SK-N-SH (cell line): ENCODE data around the gene ARHGEF10L. TPM values are rescaled to one million over a fixed set of nuclear protein-coding genes. Genes with fewer than 3 reads are reported as not detected.
A peak's percentile ranks its signal among the peaks of the same experiment; 100 is the strongest.

Source experiments
- CTCF ChIA-PET: fragments of 300-600, 350-600 bp; formaldehyde crosslinking; extraction: SDS; loops from one replicate; lab custom pipeline; 2021; lab: Yijun Ruan, JAX
- POLR2A ChIA-PET: fragments of 350-600 bp; sonication (Branson Sonifier 250); formaldehyde crosslinking; extraction: SDS; loops from one replicate; lab custom pipeline; 2020; ENCODE audit warnings: antibody characterized with exemption, inconsistent platforms; lab: Yijun Ruan, JAX
- DNase-seq: peaks from one replicate; pipeline ENCODE4 v3.0.0; 2012
- H2AFZ ChIP-seq: fragments of 200-600 bp; sonication (generic); 2 replicates; pipeline ENCODE4 v1.8.1; 2016; ENCODE audit warnings: antibody characterized with exemption, mild to moderate bottlenecking, low read depth
- H3F3A ChIP-seq: fragments of 200-600 bp; sonication (generic); replicated peaks from 2 replicates; pipeline ENCODE3; 2016; ENCODE audit warnings: antibody characterized with exemption, mild to moderate bottlenecking; ENCODE audit not compliant: insufficient read depth
- H3K27ac ChIP-seq, 2 experiments: fragments of 200-500 bp in 1 of 2; fragments of 200-600 bp in 1 of 2; sonication (Bioruptor generic) in 1 of 2; sonication (generic), shearing (Covaris generic) in 1 of 2; 2 replicates each; pipeline versions ENCODE4 v1.5.1 to v1.6.1; 2014 to 2016; ENCODE audit warnings: low read depth in 2 of 2, inconsistent platforms in 1 of 2, low read length in 1 of 2, mild to moderate bottlenecking in 1 of 2, mixed read lengths in 1 of 2
- H3K27me3 ChIP-seq: fragments of 200-600 bp; sonication (generic), shearing (Covaris generic); 2 replicates; pipeline ENCODE4 v1.6.1; 2016; ENCODE audit warnings: mixed run types; ENCODE audit not compliant: insufficient read depth
- H3K36me3 ChIP-seq, 2 experiments: fragments of 200-500 bp in 1 of 2; fragments of 200-600 bp in 1 of 2; sonication (Bioruptor generic) in 1 of 2; sonication (generic) in 1 of 2; replicated peaks in 1 of 2; 2 replicates each; pipeline versions ENCODE3 to v1.5.1; 2014 to 2016; ENCODE audit warnings: low read length in 1 of 2, mild to moderate bottlenecking in 1 of 2; ENCODE audit not compliant: insufficient read depth in 2 of 2, control insufficient read depth in 1 of 2
- H3K4me1 ChIP-seq, 2 experiments: fragments of 200-500 bp in 1 of 2; fragments of 200-600 bp in 1 of 2; sonication (Bioruptor generic) in 1 of 2; sonication (generic), shearing (Covaris generic) in 1 of 2; 2 replicates each; pipeline versions ENCODE4 v1.5.1 to v1.6.1; 2014 to 2016; ENCODE audit warnings: low read depth in 1 of 2, low read length in 1 of 2, mixed run types in 1 of 2; ENCODE audit not compliant: insufficient read depth in 2 of 2, control insufficient read depth in 1 of 2
- H3K4me2 ChIP-seq: fragments of 200-600 bp; sonication (generic), shearing (Covaris generic); 2 replicates; pipeline ENCODE4 v1.6.1; 2017; ENCODE audit warnings: mixed run types
- H3K4me3 ChIP-seq, 2 experiments: fragments of 200-500 bp in 1 of 2; fragments of 200-600 bp in 1 of 2; sonication (Bioruptor generic) in 1 of 2; sonication (generic), shearing (Covaris generic) in 1 of 2; 2 replicates each; pipeline versions ENCODE4 v1.5.1 to v1.8.1; 2014 to 2016; ENCODE audit warnings: low read depth in 2 of 2, inconsistent platforms in 1 of 2, low read length in 1 of 2, mild to moderate bottlenecking in 1 of 2, mixed read lengths in 1 of 2, moderate library complexity in 1 of 2
- H3K79me2 ChIP-seq: fragments of 200-600 bp; sonication (generic); 2 replicates; pipeline ENCODE4 v1.8.1; 2017; ENCODE audit warnings: mild to moderate bottlenecking; ENCODE audit not compliant: insufficient read depth
- H3K9ac ChIP-seq: fragments of 200-600 bp; sonication (generic); 2 replicates; pipeline ENCODE4 v1.6.1; 2017; ENCODE audit warnings: mixed run types
- H3K9me2 ChIP-seq: fragments of 200-600 bp; sonication (generic); 2 replicates; pipeline ENCODE4 v1.6.1; 2017; ENCODE audit warnings: mixed run types
- H3K9me3 ChIP-seq: fragments of 200-600 bp; sonication (generic); 2 replicates; pipeline ENCODE4 v1.6.1; 2017; ENCODE audit warnings: mixed run types, mild to moderate bottlenecking, moderate library complexity
- H4K20me1 ChIP-seq: fragments of 200-600 bp; sonication (generic); 2 replicates; pipeline ENCODE4 v1.6.1; 2017; ENCODE audit warnings: mild to moderate bottlenecking, mixed run types; ENCODE audit not compliant: insufficient read depth
- FOXJ3 ChIP-seq: sonication (generic); formaldehyde crosslinking; IDR thresholded peaks from 2 replicates; pipeline ENCODE4 v1.5.1; 2020; ENCODE audit warnings: mild to moderate bottlenecking, missing genetic modification reagents
- GABPA ChIP-seq: IDR thresholded peaks from 2 replicates; pipeline ENCODE4 v1.4.0; 2012; ENCODE audit warnings: low read depth, mild to moderate bottlenecking
- MXI1 ChIP-seq: IDR thresholded peaks from 2 replicates; pipeline ENCODE4 v1.6.1; 2012; ENCODE audit warnings: mild to moderate bottlenecking, low read depth, low read length, improper control_type of control experiment
- NFIC ChIP-seq: IDR thresholded peaks from 2 replicates; pipeline ENCODE4 v1.4.0; 2012; ENCODE audit warnings: borderline replicate concordance
- RAD21 ChIP-seq: IDR thresholded peaks from 2 replicates; pipeline ENCODE4 v1.6.1; 2012; ENCODE audit warnings: mild to moderate bottlenecking, low read length
- RFX5 ChIP-seq: IDR thresholded peaks from 2 replicates; pipeline ENCODE4 v1.6.1; 2012; ENCODE audit warnings: mild to moderate bottlenecking, improper control_type of control experiment, low read length
- TAF1 ChIP-seq: IDR thresholded peaks from 2 replicates; pipeline ENCODE4 v1.6.1; 2012; ENCODE audit warnings: low read depth, mild to moderate bottlenecking, low read length, moderate library complexity, borderline replicate concordance
- TCF12 ChIP-seq: IDR thresholded peaks from 2 replicates; pipeline ENCODE4 v1.4.0; 2012
- YY1 ChIP-seq: IDR thresholded peaks from 2 replicates; pipeline ENCODE4 v1.4.0; 2012; ENCODE audit warnings: low read depth, mild to moderate bottlenecking
- WGBS: methylation state at CpG from one replicate; pipeline ENCODE4 v1.1.6; 2017; ENCODE audit warnings: low lambda C conversion rate; 5-methylcytosine and 5-hydroxymethylcytosine counted together
- polyA plus RNA-seq, 3 experiments: library from polyadenylated mRNA; depleted of rRNA; stranded (reverse); fragments of >200 nt; gene quantifications; 2 replicates each; pipeline ENCODE4 v1.2.3, GENCODE V29; 2012
- TF ChIP-seq, protein P1 (sequence below): IDR thresholded peaks from 2 replicates; pipeline ENCODE4 v1.4.0; 2012; ENCODE audit warnings: low read depth, borderline replicate concordance
- TF ChIP-seq, protein P2 (sequence below): IDR thresholded peaks from 2 replicates; pipeline ENCODE4 v1.4.0; 2012; ENCODE audit warnings: low read depth
- TF ChIP-seq, protein P3 (sequence below): IDR thresholded peaks from 2 replicates; pipeline ENCODE4 v1.6.1; 2012; ENCODE audit warnings: mild to moderate bottlenecking, low read depth, low read length, moderate library complexity
- TF ChIP-seq, protein P4 (sequence below): IDR thresholded peaks from 2 replicates; pipeline ENCODE4 v1.4.0; 2012; ENCODE audit warnings: low read depth, borderline replicate concordance
- TF ChIP-seq, protein P5 (sequence below): IDR thresholded peaks from 2 replicates; pipeline ENCODE4; 2012
- TF ChIP-seq, protein P6 (sequence below): fragments of 150-350 bp; IDR thresholded peaks from 2 replicates; pipeline ENCODE4 v1.6.1; 2016; ENCODE audit warnings: mild to moderate bottlenecking, low read depth, low read length
- TF ChIP-seq, protein P7 (sequence below): fragments of 150-350 bp; IDR thresholded peaks from 2 replicates; pipeline ENCODE4 v1.6.1; 2017; ENCODE audit warnings: antibody characterized with exemption, low read length, low read depth, borderline replicate concordance

ARHGEF10L gene
- polyA plus RNA-seq, 1 of the 3 experiments (the other 2 are of a cell fraction), result 12.5 TPM

DNA sequence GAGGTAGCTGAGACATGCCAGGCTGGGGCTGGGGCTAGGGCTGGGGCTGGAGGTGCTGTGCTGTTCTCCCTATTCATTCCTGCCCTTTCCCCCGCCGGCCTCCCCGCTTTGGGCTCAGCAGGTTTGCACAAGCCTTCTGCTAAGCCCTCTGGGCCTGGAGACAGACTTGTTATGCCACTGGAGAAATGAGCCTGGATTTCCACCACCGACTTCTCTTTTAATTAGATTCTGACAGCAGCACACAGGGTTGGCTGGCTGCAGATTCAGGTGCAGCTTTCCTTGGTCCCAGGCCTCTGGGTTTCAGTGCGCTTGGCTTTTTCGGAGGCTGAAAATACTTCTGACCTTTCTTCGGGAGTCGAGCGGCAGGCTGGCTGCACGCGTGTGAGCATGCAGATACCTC lies 144.1 kb downstream of the ARHGEF10L start:
- Histone ChIP-seq H3K79me2 (no peaks in the 10 kb centered on the region), H3K36me3 (no peaks in the 10 kb centered on the region), H3K4me2 (no peak overlapping the region), H3F3A (no peaks in the 10 kb centered on the region), H3K27me3 (no peaks in the 10 kb centered on the region), H2AFZ (no peak overlapping the region), H3K4me1 (peaks cover 0 to 54% of the 10 kb centered on the region in 2 experiments; a peak in 2 of 4 replicates), H3K9me2 (no peaks in the 10 kb centered on the region), H3K27ac (peak overlapping the region in 1 of 2 experiments; percentile 76; a peak in 2 of 4 replicates), H4K20me1 (0 out of 2 replicates have a peak, but pooled peaks cover 4% of the 10 kb centered on the region), H3K9ac (no peak overlapping the region), H3K9me3 (no peaks in the 10 kb centered on the region), H3K4me3 (no peak overlapping the region)
- ChIA-PET CTCF (interaction anchor here (0.6 to 1.8 kb wide), 6 partner anchors 10 to 398 kb away, joined by 3 to 4 read pairs (median 4); no protein-coding TSS in a partner anchor), POLR2A (no interaction called here)
- 82% methylated on average over 6 of the region's 11 CpGs for WGBS
- peak; percentile 67 for DNase-seq
- TF ChIP-seq TCF12, result no peak
- TF ChIP-seq, protein P1, sequence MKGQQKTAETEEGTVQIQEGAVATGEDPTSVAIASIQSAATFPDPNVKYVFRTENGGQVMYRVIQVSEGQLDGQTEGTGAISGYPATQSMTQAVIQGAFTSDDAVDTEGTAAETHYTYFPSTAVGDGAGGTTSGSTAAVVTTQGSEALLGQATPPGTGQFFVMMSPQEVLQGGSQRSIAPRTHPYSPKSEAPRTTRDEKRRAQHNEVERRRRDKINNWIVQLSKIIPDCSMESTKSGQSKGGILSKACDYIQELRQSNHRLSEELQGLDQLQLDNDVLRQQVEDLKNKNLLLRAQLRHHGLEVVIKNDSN, result no peak
- TF ChIP-seq RFX5, result no peak
- TF ChIP-seq FOXJ3 (CRISPR knock-in tag), result no peak
- TF ChIP-seq NFIC, result no peak
- TF ChIP-seq, protein P2, sequence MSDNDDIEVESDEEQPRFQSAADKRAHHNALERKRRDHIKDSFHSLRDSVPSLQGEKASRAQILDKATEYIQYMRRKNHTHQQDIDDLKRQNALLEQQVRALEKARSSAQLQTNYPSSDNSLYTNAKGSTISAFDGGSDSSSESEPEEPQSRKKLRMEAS, result no peak
- TF ChIP-seq RAD21, result no peak
- TF ChIP-seq, protein P3, sequence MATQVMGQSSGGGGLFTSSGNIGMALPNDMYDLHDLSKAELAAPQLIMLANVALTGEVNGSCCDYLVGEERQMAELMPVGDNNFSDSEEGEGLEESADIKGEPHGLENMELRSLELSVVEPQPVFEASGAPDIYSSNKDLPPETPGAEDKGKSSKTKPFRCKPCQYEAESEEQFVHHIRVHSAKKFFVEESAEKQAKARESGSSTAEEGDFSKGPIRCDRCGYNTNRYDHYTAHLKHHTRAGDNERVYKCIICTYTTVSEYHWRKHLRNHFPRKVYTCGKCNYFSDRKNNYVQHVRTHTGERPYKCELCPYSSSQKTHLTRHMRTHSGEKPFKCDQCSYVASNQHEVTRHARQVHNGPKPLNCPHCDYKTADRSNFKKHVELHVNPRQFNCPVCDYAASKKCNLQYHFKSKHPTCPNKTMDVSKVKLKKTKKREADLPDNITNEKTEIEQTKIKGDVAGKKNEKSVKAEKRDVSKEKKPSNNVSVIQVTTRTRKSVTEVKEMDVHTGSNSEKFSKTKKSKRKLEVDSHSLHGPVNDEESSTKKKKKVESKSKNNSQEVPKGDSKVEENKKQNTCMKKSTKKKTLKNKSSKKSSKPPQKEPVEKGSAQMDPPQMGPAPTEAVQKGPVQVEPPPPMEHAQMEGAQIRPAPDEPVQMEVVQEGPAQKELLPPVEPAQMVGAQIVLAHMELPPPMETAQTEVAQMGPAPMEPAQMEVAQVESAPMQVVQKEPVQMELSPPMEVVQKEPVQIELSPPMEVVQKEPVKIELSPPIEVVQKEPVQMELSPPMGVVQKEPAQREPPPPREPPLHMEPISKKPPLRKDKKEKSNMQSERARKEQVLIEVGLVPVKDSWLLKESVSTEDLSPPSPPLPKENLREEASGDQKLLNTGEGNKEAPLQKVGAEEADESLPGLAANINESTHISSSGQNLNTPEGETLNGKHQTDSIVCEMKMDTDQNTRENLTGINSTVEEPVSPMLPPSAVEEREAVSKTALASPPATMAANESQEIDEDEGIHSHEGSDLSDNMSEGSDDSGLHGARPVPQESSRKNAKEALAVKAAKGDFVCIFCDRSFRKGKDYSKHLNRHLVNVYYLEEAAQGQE, result no peak
- no peak for TF ChIP-seq MXI1
- TF ChIP-seq TAF1, result no peak
- TF ChIP-seq, protein P4, sequence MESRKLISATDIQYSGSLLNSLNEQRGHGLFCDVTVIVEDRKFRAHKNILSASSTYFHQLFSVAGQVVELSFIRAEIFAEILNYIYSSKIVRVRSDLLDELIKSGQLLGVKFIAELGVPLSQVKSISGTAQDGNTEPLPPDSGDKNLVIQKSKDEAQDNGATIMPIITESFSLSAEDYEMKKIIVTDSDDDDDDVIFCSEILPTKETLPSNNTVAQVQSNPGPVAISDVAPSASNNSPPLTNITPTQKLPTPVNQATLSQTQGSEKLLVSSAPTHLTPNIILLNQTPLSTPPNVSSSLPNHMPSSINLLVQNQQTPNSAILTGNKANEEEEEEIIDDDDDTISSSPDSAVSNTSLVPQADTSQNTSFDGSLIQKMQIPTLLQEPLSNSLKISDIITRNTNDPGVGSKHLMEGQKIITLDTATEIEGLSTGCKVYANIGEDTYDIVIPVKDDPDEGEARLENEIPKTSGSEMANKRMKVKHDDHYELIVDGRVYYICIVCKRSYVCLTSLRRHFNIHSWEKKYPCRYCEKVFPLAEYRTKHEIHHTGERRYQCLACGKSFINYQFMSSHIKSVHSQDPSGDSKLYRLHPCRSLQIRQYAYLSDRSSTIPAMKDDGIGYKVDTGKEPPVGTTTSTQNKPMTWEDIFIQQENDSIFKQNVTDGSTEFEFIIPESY, result no peak
- TF ChIP-seq, protein P5, sequence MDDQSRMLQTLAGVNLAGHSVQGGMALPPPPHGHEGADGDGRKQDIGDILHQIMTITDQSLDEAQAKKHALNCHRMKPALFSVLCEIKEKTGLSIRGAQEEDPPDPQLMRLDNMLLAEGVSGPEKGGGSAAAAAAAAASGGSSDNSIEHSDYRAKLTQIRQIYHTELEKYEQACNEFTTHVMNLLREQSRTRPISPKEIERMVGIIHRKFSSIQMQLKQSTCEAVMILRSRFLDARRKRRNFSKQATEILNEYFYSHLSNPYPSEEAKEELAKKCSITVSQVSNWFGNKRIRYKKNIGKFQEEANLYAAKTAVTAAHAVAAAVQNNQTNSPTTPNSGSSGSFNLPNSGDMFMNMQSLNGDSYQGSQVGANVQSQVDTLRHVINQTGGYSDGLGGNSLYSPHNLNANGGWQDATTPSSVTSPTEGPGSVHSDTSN, result no peak
- no peak for TF ChIP-seq GABPA
- no peak for TF ChIP-seq YY1
- TF ChIP-seq, protein P6, sequence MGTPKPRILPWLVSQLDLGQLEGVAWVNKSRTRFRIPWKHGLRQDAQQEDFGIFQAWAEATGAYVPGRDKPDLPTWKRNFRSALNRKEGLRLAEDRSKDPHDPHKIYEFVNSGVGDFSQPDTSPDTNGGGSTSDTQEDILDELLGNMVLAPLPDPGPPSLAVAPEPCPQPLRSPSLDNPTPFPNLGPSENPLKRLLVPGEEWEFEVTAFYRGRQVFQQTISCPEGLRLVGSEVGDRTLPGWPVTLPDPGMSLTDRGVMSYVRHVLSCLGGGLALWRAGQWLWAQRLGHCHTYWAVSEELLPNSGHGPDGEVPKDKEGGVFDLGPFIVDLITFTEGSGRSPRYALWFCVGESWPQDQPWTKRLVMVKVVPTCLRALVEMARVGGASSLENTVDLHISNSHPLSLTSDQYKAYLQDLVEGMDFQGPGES, result no peak
- TF ChIP-seq, protein P7, sequence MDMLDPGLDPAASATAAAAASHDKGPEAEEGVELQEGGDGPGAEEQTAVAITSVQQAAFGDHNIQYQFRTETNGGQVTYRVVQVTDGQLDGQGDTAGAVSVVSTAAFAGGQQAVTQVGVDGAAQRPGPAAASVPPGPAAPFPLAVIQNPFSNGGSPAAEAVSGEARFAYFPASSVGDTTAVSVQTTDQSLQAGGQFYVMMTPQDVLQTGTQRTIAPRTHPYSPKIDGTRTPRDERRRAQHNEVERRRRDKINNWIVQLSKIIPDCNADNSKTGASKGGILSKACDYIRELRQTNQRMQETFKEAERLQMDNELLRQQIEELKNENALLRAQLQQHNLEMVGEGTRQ, result no peak
